GM18508 (cell line): ENCODE results near the gene INPP4B.

Experiments
- ATAC-seq: cut with Tn5 transposase; IDR thresholded peaks from one replicate; pipeline ENCODE4 v1.9.1; 2021; ENCODE audit warnings: moderate number of reproducible peaks; ENCODE audit not compliant: insufficient read depth, unreplicated experiment

The INPP4B gene

GRCh38 chr4:142129931-142130330 is 716.2 kb downstream of the INPP4B start:
- ATAC-seq, result no peak

DNA sequence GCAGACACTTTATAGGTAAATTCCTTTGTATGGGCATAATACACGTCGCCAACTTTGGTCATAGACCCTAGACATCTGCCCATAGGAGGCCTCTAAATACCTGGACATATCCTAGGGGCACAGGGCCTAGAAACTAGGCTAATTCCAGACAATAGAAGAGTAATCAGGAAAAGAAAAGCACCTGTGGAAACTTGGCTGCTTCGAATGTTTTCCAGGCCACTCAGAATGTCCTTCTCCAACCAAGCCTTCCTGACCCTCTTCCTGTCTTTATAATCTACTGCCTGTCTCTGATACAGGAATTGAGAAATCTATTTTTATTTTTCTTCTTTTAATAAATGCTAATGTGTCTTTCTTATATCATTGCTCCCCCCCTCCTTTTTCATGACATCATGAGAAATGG is 716.6 kb downstream of the INPP4B start:
- no peak for ATAC-seq

- ATAC-seq, result no peak
These were observed 717.6 kb downstream of the INPP4B start for GRCh38 chr4:142128529-142128928.

- peak; percentile 87 for ATAC-seq
These were observed 719.1 kb downstream of the INPP4B start for GRCh38 chr4:142126890-142127497.

DNA sequence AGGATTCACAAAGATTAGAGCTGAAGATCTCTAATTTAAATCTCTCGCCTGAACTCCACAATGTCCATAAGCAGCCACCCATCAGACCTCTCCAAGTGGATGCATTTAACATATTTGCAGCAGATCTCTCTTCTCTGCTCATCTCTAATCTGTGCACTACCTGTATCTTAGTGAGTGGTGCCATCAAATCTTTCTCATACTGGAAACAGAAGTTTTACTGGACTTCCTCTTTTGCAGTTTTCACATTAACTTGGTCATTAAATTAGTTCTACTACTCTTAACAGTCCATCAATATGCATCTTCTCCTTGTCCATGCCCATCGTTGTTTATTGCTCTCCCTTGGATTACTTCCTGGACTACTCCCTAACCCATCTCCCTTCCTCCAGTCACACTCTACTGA is 721.2 kb downstream of the INPP4B start:
- ATAC-seq, result no peak

DNA sequence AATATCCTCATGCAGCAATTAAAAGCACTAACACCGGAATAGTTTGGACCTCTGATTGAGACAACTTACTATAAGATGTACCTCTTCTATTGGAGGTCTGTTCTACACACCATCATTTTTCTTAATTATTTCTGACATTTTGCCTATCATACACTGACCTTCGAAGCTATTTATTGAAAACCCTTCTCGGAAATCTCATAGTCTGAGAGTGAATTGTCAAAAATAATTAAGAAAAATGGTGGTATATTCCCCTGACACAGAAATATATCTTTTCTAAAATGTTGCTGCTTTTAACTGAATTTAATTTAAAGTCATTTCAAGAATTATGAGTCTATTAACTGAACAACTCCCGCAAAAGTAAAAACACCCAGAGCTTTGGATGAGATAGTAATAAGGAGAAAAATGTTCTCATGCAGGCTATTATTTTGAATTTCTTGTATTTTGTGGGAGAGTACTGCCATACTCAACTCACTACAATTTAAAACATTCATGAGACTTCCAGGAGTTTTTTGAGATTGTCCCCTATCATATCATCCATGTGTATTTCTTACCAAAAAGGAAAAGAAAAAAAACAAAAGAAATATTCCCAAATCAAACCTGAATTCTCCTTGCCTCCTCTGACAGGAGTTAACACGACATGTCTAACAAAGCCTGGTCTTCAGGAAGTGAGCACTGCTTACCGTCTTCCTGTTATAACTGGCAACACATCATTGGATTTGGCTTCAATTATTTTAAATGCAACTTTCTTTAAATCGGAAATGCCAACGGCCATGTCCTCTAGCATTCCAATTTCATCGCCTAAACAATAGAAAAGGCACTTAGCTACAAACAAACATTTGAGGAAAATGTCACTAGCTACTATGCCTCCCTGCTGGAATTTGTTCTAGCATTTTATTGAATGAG is 724.4 kb downstream of the INPP4B start:
- no peak for ATAC-seq

GRCh38 chr4:142120921-142121320 is 725.2 kb downstream of the INPP4B start:
- ATAC-seq, result no peak

DNA sequence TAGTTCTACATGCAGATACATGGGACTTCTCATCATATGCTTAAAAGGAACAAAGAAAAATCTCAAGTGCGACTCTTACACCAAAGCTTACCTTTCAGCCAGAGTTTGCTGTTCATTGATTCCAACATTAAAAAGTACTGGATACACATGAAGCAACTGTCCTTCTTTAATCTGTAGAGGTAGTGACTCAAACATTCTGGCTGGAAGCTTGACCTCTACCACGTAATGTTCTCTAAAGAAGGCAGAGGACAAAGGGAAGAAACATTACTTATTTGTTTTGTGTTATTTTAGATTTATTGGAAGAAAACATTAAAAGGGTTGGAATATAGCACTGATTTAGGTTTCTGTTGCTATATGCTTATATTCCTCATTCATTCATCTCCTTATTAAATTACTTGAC is 733.6 kb downstream of the INPP4B start:
- ATAC-seq, result no peak

DNA sequence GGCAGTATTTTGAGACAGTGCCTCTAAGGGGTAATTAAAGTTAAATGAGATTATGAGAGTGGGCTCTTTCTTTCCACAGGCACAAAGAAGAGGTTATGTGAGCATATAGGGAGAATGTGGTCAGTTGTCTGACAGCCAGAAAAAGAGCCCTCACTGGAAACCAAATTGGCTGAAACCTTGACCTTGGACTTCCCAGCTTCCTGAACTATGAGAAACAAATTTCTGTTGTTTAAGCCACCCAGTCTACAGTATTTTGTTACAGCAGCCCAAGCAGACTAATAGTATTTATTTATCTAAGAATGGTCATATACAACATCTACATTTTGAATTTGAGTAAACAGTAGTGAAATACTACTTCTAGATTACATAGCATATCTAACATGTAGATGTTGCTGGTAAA is 736.0 kb downstream of the INPP4B start:
- no peak for ATAC-seq

GRCh38 chr4:142104041-142104440 is 742.1 kb downstream of the INPP4B start:
- no peak for ATAC-seq

- ATAC-seq, result no peak
These were observed 744.7 kb downstream of the INPP4B start for GRCh38 chr4:142101401-142101800.

DNA sequence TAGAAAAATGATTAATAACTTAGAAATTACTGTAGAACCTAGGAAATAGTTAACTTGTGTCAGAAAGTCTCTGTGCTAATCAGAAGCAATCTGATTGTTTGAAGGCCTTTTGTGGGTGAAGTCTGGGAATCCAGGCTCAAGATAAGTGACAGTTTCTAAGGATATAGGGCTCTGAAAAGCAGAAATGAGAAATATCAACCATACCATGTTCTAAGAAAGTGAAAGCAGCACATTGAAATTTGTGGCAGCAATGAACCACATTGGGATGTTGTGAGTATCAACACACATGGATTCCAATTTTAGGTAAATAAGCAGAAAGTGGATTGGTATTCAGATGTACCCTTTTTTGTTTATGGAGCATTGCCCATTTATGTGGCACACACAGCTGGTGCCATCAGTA is 745.2 kb downstream of the INPP4B start:
- ATAC-seq, result no peak

- ATAC-seq, result no peak
These were observed 747.1 kb downstream of the INPP4B start for GRCh38 chr4:142098900-142099545.

DNA sequence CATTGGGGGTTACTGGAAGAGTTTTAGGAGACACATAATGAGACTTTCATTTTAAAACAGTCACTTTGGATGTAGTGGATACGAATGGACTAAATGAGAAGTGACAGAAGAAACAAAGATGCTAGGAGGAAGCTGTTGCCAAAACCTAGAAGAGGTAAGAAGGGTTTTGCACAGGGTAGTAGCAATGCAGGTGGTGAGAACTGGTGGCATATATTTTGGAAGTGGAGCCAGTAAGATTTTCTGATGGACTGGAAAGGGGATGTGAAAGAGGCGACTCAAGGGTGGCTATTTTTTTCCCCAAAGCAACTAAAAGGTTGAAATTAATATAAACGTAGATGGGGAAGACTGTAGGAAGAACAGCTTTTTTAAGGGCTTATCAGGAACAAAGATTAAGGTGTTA is 747.7 kb downstream of the INPP4B start:
- ATAC-seq, result no peak

DNA sequence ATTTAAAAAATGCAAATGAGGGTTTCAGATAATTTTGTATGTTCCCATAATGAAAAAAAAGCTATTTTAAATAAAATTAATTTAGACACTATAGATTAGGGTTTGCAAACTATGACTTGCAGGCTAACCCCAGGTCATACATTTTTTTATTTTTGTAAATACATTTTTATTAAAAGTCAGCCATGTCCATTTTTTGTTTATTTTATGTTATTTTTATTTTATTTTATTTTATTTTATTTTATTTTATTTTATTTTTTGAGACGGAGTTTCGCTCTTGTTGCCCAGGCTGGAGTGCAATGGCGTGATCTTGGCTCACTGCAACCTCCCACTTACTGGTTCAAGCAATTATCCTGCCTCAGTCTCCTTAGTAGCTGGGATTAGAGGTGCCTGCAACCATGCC is 749.1 kb downstream of the INPP4B start:
- ATAC-seq, result no peak

- no peak for ATAC-seq
These were observed 750.1 kb downstream of the INPP4B start for GRCh38 chr4:142095886-142096605.

GRCh38 chr4:142092941-142093340 is 753.2 kb downstream of the INPP4B start:
- no peak for ATAC-seq

DNA sequence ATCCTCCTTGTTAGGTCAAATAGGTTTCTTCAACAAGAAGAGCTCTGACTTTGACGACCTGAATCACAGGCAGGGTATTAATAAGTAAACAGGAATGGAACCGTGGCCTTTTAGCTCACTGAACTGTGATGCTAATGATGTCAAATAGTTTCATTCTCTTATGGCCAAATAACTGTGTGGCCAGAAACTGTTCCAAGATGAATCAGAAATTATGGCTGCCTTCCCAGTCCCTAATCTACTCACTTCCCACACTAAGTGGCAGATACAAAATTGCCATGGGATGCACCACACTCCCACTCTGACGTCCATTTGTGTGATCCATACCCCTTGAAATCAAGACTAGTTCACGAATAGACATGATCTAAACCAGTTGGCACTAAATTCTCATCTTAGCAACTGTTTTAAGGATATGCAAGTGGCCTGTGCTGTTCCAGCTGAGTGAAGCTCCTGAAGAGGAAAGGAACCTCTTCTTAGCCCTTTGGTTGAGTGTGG is 754.4 kb downstream of the INPP4B start:
- ATAC-seq, result no peak

DNA sequence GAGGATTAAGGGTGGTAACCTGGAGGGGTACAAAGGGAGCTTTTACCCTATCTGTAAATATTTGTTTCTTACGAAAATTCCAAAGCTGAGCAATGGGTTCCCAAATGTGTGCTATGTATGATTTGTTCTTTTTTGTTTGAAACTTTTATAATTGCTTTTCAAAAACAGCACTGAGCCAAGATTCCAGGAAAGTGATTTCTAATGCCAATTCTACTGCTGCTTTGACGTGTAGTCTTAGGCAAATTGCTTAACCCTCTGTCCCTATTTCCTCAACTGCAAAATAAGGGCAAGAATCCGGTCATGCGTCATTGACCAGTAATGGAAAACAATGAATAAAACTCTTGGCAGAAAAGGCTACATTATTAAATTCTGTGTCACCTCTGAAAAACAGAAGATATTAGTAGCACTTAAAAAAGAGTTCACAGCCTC is 755.0 kb downstream of the INPP4B start:
- no peak for ATAC-seq

DNA sequence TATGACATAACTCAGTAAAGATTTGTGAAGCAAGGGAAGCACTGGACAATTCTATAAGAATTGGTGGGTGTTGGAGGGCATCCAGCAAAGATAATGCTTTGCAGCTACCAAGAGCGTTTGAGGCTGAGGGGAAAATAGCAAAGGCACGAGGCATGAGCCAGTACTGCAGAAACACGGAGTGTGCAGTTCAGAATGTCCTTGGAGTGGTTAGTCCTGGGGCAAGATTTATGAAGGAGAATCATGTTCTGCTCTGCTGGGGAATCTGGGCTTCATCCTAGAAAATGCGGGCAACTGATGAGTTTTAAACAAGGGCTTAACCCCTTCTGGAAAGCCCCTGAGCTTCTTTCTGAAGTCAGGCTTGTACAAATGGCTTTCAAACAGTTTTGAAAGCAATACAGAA is 757.2 kb downstream of the INPP4B start:
- no peak for ATAC-seq
